ENCODE results near the gene TWNK.

GRCh38 chr10:101031796-101032636 is 44.7 kb downstream of the TWNK start:
- TF ChIP-seq GATA2 (IDR thresholded peaks at IDR 0.05; ENCODE audit: low read depth, low read length) (no peak), GATA3 (IDR thresholded peaks at IDR 0.05; ENCODE audit: low read depth, low read length) (no peak)
